Activated T-helper 1 cell treated with anti-CD3 and anti-CD28 coated beads, Interleukin-12 subunit alpha, Interleukin-12 subunit beta, Interleukin-2, Interleukin-4 antibody, amounts not matched to agents 30 ng/mL and 10 ng/mL and 1 ng/mL, durations not matched to agents 14 hours and 24 hours and 36 hours (primary cell): Measurements from ENCODE around the gene SMYD3. TPM values are rescaled to one million over a fixed set of nuclear protein-coding genes. Genes with fewer than 3 reads are reported as not detected.

Experiments used
- DNase-seq: peaks from one replicate; pipeline ENCODE4 v3.0.0; 2021; ENCODE audit warnings: low spot score
- H3K27ac Mint-ChIP-seq: one replicate; pipeline ENCODE4 v1.8.0; 2021; ENCODE audit warnings: mild to moderate bottlenecking, mixed read lengths
- H3K27me3 Mint-ChIP-seq: one replicate; pipeline ENCODE4 v1.8.0; 2022; ENCODE audit warnings: mild to moderate bottlenecking, moderate library complexity, mixed read lengths; ENCODE audit not compliant: insufficient read depth
- H3K36me3 Mint-ChIP-seq: one replicate; pipeline ENCODE4 v1.8.0; 2021; ENCODE audit warnings: low read depth, mixed read lengths
- H3K4me1 Mint-ChIP-seq: one replicate; pipeline ENCODE4 v1.8.0; 2021; ENCODE audit warnings: low read depth, mixed read lengths
- H3K4me3 Mint-ChIP-seq: one replicate; pipeline ENCODE4 v1.8.0; 2021; ENCODE audit warnings: mild to moderate bottlenecking, moderate library complexity, mixed read lengths
- H3K9me3 Mint-ChIP-seq: one replicate; pipeline ENCODE4 v1.8.0; 2021; ENCODE audit warnings: mixed read lengths
- intact Hi-C: fragments of 100-400 bp; cut with micrococcal nuclease; formaldehyde crosslinking; loops from one replicate; pipeline ENCODE4 v1.15.1; 2024
- total RNA-seq: library from RNA; stranded (reverse); gene quantifications from 2 replicates; pipeline ENCODE4 v1.2.3, GENCODE V29; 2022

The SMYD3 gene
- total RNA-seq, 1 donor from 2014 or later: 21.7 TPM

DNA sequence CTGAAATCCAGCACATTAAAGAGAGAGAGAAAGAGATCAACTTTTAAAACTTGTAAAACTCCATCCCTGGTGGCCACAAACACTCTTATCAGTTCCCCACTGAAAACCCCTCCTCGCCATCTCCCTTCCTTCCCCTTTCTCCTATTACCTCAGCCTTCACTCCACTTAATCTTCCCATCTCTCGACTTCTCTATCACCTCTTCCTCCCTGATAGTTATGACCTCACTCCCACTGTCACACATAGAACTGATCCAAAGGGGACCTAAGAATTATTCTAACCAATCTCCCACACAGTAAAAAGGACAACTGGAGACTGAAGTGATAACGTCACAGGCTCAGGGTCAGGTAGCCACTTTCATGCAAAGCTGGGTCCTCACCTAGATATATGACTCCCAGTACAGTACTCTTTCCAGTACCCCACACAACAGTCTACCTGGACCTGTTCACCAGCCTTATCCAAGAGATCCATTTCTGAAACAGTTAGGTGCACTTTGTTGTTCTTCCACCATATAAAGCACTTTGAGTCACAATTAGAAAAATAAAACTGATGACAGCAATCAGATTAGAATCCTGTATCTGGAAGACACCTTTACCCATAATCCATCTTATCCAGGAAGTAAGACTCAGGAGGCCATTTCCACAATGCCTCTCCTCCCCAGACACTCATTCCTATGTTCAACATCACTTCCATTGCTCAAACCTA lies 324.8 kb downstream of the SMYD3 start:
- Mint-ChIP-seq H3K27ac (no peak overlapping the region), H3K9me3 (no peaks in the 10 kb centered on the region), H3K4me3 (no peak overlapping the region), H3K4me1 (no peaks in the 10 kb centered on the region), H3K36me3 (no peaks in the 10 kb centered on the region), H3K27me3 (no peaks in the 10 kb centered on the region)
- intact Hi-C loops: no loop called here
- DNase-seq: no peak

GRCh38 chr1:246181241-246181640 lies 325.8 kb downstream of the SMYD3 start:
- H3K4me1 Mint-ChIP-seq: no peaks in the 10 kb centered on the region
- H3K4me3 Mint-ChIP-seq: no peak overlapping the region
- H3K36me3 Mint-ChIP-seq: no peaks in the 10 kb centered on the region
- H3K9me3 Mint-ChIP-seq: no peaks in the 10 kb centered on the region
- no peaks in the 10 kb centered on the region for H3K27me3 Mint-ChIP-seq
- no peak for DNase-seq
- intact Hi-C loops: no loop called here
- no peak overlapping the region for H3K27ac Mint-ChIP-seq

GRCh38 chr1:246179401-246179800 lies 327.7 kb downstream of the SMYD3 start:
- Mint-ChIP-seq H3K4me3 (no peak overlapping the region), H3K36me3 (no peaks in the 10 kb centered on the region), H3K4me1 (no peaks in the 10 kb centered on the region), H3K27me3 (no peaks in the 10 kb centered on the region), H3K9me3 (no peaks in the 10 kb centered on the region), H3K27ac (no peak overlapping the region)
- intact Hi-C loops: no loop called here
- no peak for DNase-seq

- H3K36me3 Mint-ChIP-seq: no peaks in the 10 kb centered on the region
- H3K27ac Mint-ChIP-seq: no peak overlapping the region
- H3K9me3 Mint-ChIP-seq: no peaks in the 10 kb centered on the region
- H3K4me3 Mint-ChIP-seq: no peak overlapping the region
- intact Hi-C loops: no loop called here
- DNase-seq: no peak
- no peaks in the 10 kb centered on the region for H3K4me1 Mint-ChIP-seq
- H3K27me3 Mint-ChIP-seq: no peaks in the 10 kb centered on the region
These were observed 328.3 kb downstream of the SMYD3 start for GRCh38 chr1:246178717-246179311.

DNA sequence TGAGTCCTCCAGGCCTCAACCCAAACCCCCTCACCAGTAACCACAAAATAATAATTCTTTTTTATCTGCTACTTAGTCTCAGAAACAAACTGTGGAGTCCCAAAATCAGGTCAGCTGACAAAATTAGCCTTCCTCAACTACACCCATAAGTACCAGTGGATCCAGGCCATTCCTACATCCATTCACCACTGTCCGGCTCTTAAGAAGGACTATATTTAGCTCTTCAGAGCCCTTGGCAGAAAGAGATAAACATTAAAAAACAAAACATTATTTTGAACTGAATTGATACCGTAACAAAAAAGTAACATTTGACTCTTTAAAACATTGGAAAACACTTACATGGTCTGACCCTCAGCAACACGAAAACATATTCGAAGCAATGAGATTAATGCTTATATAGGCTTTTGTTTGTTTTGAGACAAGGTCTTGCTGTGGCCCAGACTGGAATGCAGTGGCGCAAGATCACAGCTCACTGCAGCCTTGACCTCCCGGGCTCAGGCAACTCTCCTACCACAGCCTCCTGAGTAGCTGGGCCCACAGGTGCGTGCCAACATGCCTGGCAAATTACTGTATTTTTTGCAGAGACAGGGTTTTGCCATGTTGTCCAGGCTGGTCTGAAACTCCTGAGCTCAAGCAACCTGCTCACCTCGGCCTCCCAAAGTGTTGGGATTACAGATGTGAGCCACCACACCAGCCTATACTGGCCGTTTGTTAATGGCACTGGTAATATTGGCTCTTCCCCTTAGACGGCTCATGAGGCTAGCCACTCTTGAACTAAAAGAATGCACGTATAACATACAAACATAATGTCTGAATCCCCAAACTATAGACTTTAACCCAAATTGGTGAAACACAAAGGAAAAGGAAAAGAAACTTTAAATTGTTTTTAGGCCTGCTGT lies 330.7 kb downstream of the SMYD3 start:
- Mint-ChIP-seq H3K4me1 (no peaks in the 10 kb centered on the region), H3K9me3 (no peaks in the 10 kb centered on the region), H3K36me3 (no peaks in the 10 kb centered on the region), H3K27ac (no peak overlapping the region), H3K4me3 (no peak overlapping the region), H3K27me3 (no peaks in the 10 kb centered on the region)
- intact Hi-C loops: no loop called here
- DNase-seq: no peak

- Mint-ChIP-seq H3K27me3 (no peaks in the 10 kb centered on the region), H3K27ac (no peak overlapping the region), H3K4me1 (no peaks in the 10 kb centered on the region), H3K9me3 (no peaks in the 10 kb centered on the region), H3K36me3 (no peaks in the 10 kb centered on the region), H3K4me3 (no peak overlapping the region)
- no peak for DNase-seq
- intact Hi-C loops: no loop called here
These were observed 336.4 kb downstream of the SMYD3 start for GRCh38 chr1:246170574-246171261.

GRCh38 chr1:246169486-246169885 lies 337.6 kb downstream of the SMYD3 start:
- H3K27ac Mint-ChIP-seq: no peak overlapping the region
- no peak for DNase-seq
- no peaks in the 10 kb centered on the region for H3K9me3 Mint-ChIP-seq
- no peaks in the 10 kb centered on the region for H3K36me3 Mint-ChIP-seq
- intact Hi-C loops: no loop called here
- no peaks in the 10 kb centered on the region for H3K4me1 Mint-ChIP-seq
- no peak overlapping the region for H3K4me3 Mint-ChIP-seq
- no peaks in the 10 kb centered on the region for H3K27me3 Mint-ChIP-seq

DNA sequence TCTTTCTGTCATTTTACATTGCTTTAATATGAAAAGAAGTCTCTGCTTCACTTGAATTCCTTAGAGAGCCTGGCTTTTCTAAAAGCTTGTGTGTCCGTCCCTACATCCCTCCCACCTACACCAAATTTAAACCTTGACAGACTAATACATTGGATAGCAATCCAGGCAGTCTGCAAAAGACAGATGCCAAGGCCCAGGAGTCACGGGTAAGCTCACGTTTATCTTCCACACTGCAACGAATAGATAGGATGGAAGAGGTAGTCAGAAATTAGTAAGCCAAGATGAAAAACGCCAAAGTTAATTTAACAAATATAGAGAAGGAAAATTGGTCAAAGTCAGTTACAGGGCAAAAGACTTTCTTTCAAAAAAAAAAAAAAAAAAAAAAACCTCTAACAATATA lies 338.1 kb downstream of the SMYD3 start:
- DNase-seq: no peak
- Mint-ChIP-seq H3K9me3 (no peaks in the 10 kb centered on the region), H3K36me3 (no peaks in the 10 kb centered on the region), H3K4me3 (no peak overlapping the region), H3K27me3 (no peaks in the 10 kb centered on the region), H3K4me1 (no peaks in the 10 kb centered on the region), H3K27ac (no peak overlapping the region)
- intact Hi-C loops: no loop called here

GRCh38 chr1:246166841-246167240 lies 340.2 kb downstream of the SMYD3 start:
- no peak overlapping the region for H3K4me3 Mint-ChIP-seq
- no peak overlapping the region for H3K27ac Mint-ChIP-seq
- H3K4me1 Mint-ChIP-seq: no peaks in the 10 kb centered on the region
- no peaks in the 10 kb centered on the region for H3K36me3 Mint-ChIP-seq
- no peaks in the 10 kb centered on the region for H3K9me3 Mint-ChIP-seq
- intact Hi-C loops: no loop called here
- no peaks in the 10 kb centered on the region for H3K27me3 Mint-ChIP-seq
- no peak for DNase-seq

- no peak for DNase-seq
- no peaks in the 10 kb centered on the region for H3K9me3 Mint-ChIP-seq
- no peaks in the 10 kb centered on the region for H3K36me3 Mint-ChIP-seq
- no peaks in the 10 kb centered on the region for H3K4me1 Mint-ChIP-seq
- no peak overlapping the region for H3K27ac Mint-ChIP-seq
- intact Hi-C loops: no loop called here
- no peaks in the 10 kb centered on the region for H3K27me3 Mint-ChIP-seq
- H3K4me3 Mint-ChIP-seq: no peak overlapping the region
These were observed 341.0 kb downstream of the SMYD3 start for GRCh38 chr1:246165826-246166709.

DNA sequence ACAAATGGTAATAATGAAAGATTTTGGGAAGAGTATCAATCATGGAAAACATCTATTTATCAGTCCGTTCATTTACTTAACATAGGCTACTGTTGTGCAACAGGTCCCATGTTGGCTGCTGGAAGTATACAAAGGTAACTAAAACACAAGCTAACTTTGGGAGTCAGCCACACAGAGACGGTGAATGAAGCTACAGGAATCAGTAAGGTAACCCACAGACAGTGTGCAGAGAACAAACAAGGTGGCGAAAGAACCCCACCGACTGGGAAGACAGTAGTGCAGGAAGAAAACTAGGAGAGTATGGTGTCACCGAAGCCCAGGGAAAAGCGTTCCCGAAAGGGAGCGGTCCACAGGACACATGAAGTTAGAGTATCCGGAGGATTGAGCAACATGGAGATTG lies 342.3 kb downstream of the SMYD3 start:
- no peak overlapping the region for H3K27ac Mint-ChIP-seq
- H3K27me3 Mint-ChIP-seq: no peaks in the 10 kb centered on the region
- DNase-seq: no peak
- H3K9me3 Mint-ChIP-seq: no peaks in the 10 kb centered on the region
- H3K36me3 Mint-ChIP-seq: no peaks in the 10 kb centered on the region
- intact Hi-C loops: no loop called here
- H3K4me1 Mint-ChIP-seq: no peaks in the 10 kb centered on the region
- no peak overlapping the region for H3K4me3 Mint-ChIP-seq

GRCh38 chr1:246162560-246162959 lies 344.5 kb downstream of the SMYD3 start:
- H3K4me1 Mint-ChIP-seq: no peaks in the 10 kb centered on the region

More at GRCh38 chr1:246162560-246162959, 344.5 kb downstream of the SMYD3 start:
- Mint-ChIP-seq H3K27me3 (no peaks in the 10 kb centered on the region), H3K27ac (no peak overlapping the region), H3K36me3 (no peaks in the 10 kb centered on the region), H3K9me3 (no peaks in the 10 kb centered on the region), H3K4me3 (no peak overlapping the region)
- DNase-seq: no peak
- intact Hi-C loops: no loop called here
